ENCODE results near the gene PLEKHO2. TPM values are rescaled to one million over a fixed set of nuclear protein-coding genes. Genes with fewer than 3 reads are reported as not detected.

Gene PLEKHO2
- total RNA-seq, 1 experiment from 2014 or later: 2.0 TPM

GRCh38 chr15:64896371-64897069 lies 54.8 kb downstream of the PLEKHO2 start:
- H3K27me3 Mint-ChIP-seq (ENCODE audit: insufficient read depth, unreplicated experiment): no peaks in the 10 kb centered on the region
- ChIA-PET CTCF (no interaction called here), POLR2A (no interaction called here)
- no TSS peak for BruUV-seq (replicated peaks)
- no peak for TF ChIP-seq CTCF (IDR thresholded peaks at IDR 0.05; ENCODE audit: unreplicated experiment)
- H3K4me3 Mint-ChIP-seq (ENCODE audit: unreplicated experiment): no peak overlapping the region
- intact Hi-C loops (cut with micrococcal nuclease): loop anchor here (5.0 kb wide), 1 partner anchor 54 kb away; the partner anchor contains the start of gene PLEKHO2
- peak overlapping the region; percentile 57 for H3K27ac Mint-ChIP-seq (ENCODE audit: low read depth, unreplicated experiment)
- peaks cover 21% of the 10 kb centered on the region for H3K4me1 Mint-ChIP-seq (ENCODE audit: insufficient read depth, unreplicated experiment)
- H3K36me3 Mint-ChIP-seq (ENCODE audit: insufficient read depth, unreplicated experiment): no peaks in the 10 kb centered on the region
- DNase-seq (ENCODE audit: unreplicated experiment): no peak
- H3K9me3 Mint-ChIP-seq (ENCODE audit: unreplicated experiment): no peaks in the 10 kb centered on the region

GRCh38 chr15:64897345-64897985 lies 55.8 kb downstream of the PLEKHO2 start:
- H3K36me3 Mint-ChIP-seq (ENCODE audit: insufficient read depth, unreplicated experiment): no peaks in the 10 kb centered on the region
- intact Hi-C loops (cut with micrococcal nuclease): loop anchor here (5.0 kb wide), 1 partner anchor 55 kb away; the partner anchor contains the start of gene PLEKHO2
- TF ChIP-seq CTCF (IDR thresholded peaks at IDR 0.05; ENCODE audit: unreplicated experiment): no peak
- DNase-seq (ENCODE audit: unreplicated experiment): peak; percentile 46
- POLR2A ChIA-PET: no interaction called here
- H3K27me3 Mint-ChIP-seq (ENCODE audit: insufficient read depth, unreplicated experiment): no peaks in the 10 kb centered on the region
- H3K4me1 Mint-ChIP-seq (ENCODE audit: insufficient read depth, unreplicated experiment): peaks cover 21% of the 10 kb centered on the region
- H3K4me3 Mint-ChIP-seq (ENCODE audit: unreplicated experiment): no peak overlapping the region
- peak overlapping the region; percentile 57 for H3K27ac Mint-ChIP-seq (ENCODE audit: low read depth, unreplicated experiment)
- BruUV-seq (replicated peaks): no TSS peak
- CTCF ChIA-PET: no interaction called here
- H3K9me3 Mint-ChIP-seq (ENCODE audit: unreplicated experiment): no peaks in the 10 kb centered on the region

GRCh38 chr15:64898406-64898805 lies 56.7 kb downstream of the PLEKHO2 start:
- Mint-ChIP-seq H3K36me3 (ENCODE audit: insufficient read depth, unreplicated experiment) (no peaks in the 10 kb centered on the region), H3K27me3 (ENCODE audit: insufficient read depth, unreplicated experiment) (no peaks in the 10 kb centered on the region), H3K27ac (ENCODE audit: low read depth, unreplicated experiment) (peak overlapping the region; percentile 57), H3K9me3 (ENCODE audit: unreplicated experiment) (no peaks in the 10 kb centered on the region), H3K4me3 (ENCODE audit: unreplicated experiment) (no peak overlapping the region), H3K4me1 (ENCODE audit: insufficient read depth, unreplicated experiment) (peaks cover 21% of the 10 kb centered on the region)
- POLR2A ChIA-PET: no interaction called here
- CTCF ChIA-PET: no interaction called here
- DNase-seq (ENCODE audit: unreplicated experiment): no peak
- TF ChIP-seq CTCF (IDR thresholded peaks at IDR 0.05; ENCODE audit: unreplicated experiment): no peak
- intact Hi-C loops (cut with micrococcal nuclease): loop anchor here (5.0 kb wide), 1 partner anchor 56 kb away; the partner anchor contains the start of gene PLEKHO2
- BruUV-seq (replicated peaks): no TSS peak

GRCh38 chr15:64901141-64901540 lies 59.4 kb downstream of the PLEKHO2 start:
- H3K36me3 Mint-ChIP-seq (ENCODE audit: insufficient read depth, unreplicated experiment): no peaks in the 10 kb centered on the region
- H3K4me1 Mint-ChIP-seq (ENCODE audit: insufficient read depth, unreplicated experiment): peaks cover 26% of the 10 kb centered on the region
- no peak overlapping the region for H3K4me3 Mint-ChIP-seq (ENCODE audit: unreplicated experiment)
- no peak overlapping the region for H3K27ac Mint-ChIP-seq (ENCODE audit: low read depth, unreplicated experiment)
- DNase-seq (ENCODE audit: unreplicated experiment): no peak
- no peaks in the 10 kb centered on the region for H3K27me3 Mint-ChIP-seq (ENCODE audit: insufficient read depth, unreplicated experiment)
- CTCF ChIA-PET: interaction anchor here (0.6 kb wide), 1 partner anchor 11 kb away, joined by 3 read pairs; no protein-coding TSS in a partner anchor
- TF ChIP-seq CTCF (IDR thresholded peaks at IDR 0.05; ENCODE audit: unreplicated experiment): no peak
- intact Hi-C loops (cut with micrococcal nuclease): no loop called here
- no peaks in the 10 kb centered on the region for H3K9me3 Mint-ChIP-seq (ENCODE audit: unreplicated experiment)
- BruUV-seq (replicated peaks): no TSS peak
- POLR2A ChIA-PET: interaction anchor here (0.5 kb wide), 1 partner anchor 215 kb away, joined by 6 read pairs; no protein-coding TSS in a partner anchor

Measured in MCF 10A (cell line).